Skeletal muscle satellite cell (primary cell): ENCODE measurements around the gene SFTPB.
"Not testable (repeated sequence)": the region's sequence is repeated elsewhere in the genome, so short reads cannot be mapped to it uniquely, and the experiment has no call there.

ENCODE experiments used
- H3K27me3 ChIP-seq: 2 replicates; pipeline ENCODE4 v1.7.0; 2013; ENCODE audit warnings: low read length; ENCODE audit not compliant: control insufficient read depth, insufficient read depth
- H3K36me3 ChIP-seq: 2 replicates; pipeline ENCODE4 v1.7.0; 2013; ENCODE audit warnings: mild to moderate bottlenecking, control low read depth, low read length; ENCODE audit not compliant: insufficient read depth
- H3K4me1 ChIP-seq: 2 replicates; pipeline ENCODE4 v1.7.0; 2013; ENCODE audit warnings: low read length; ENCODE audit not compliant: control insufficient read depth, insufficient read depth
- H3K4me2 ChIP-seq: 2 replicates; pipeline ENCODE4 v1.7.0; 2013; ENCODE audit warnings: mild to moderate bottlenecking, low read length
- H3K4me3 ChIP-seq: 2 replicates; pipeline ENCODE4 v1.7.0; 2013; ENCODE audit warnings: low read length
- H3K9ac ChIP-seq: 2 replicates; pipeline ENCODE4 v1.7.0; 2013; ENCODE audit warnings: mild to moderate bottlenecking, low read depth, low read length, moderate library complexity
- H3K9me3 ChIP-seq: replicated peaks from 2 replicates; pipeline ENCODE4 v1.7.0; 2013; ENCODE audit warnings: mild to moderate bottlenecking, control low read depth, low read length

SFTPB gene

GRCh38 chr2:85623991-85624390 lies 44.0 kb downstream of the SFTPB start:
- H3K4me2 ChIP-seq, result no peak overlapping the region
- no peak overlapping the region for H3K4me3 ChIP-seq
- H3K9ac ChIP-seq, result no peak overlapping the region
- H3K36me3 ChIP-seq, result peaks cover 68% of the 10 kb centered on the region
- H3K9me3 ChIP-seq, result no peaks in the 10 kb centered on the region
- peaks cover 6% of the 10 kb centered on the region for H3K4me1 ChIP-seq
- H3K27me3 ChIP-seq, result no peaks in the 10 kb centered on the region

GRCh38 chr2:85621338-85621737 lies 46.7 kb downstream of the SFTPB start:
- Histone ChIP-seq H3K36me3 (peaks cover 50% of the 10 kb centered on the region), H3K27me3 (no peaks in the 10 kb centered on the region), H3K4me1 (peaks cover 18% of the 10 kb centered on the region), H3K4me3 (no peak overlapping the region), H3K9me3 (no peaks in the 10 kb centered on the region), H3K9ac (no peak overlapping the region), H3K4me2 (no peak overlapping the region)

GRCh38 chr2:85619617-85620016 lies 48.4 kb downstream of the SFTPB start:
- no peaks in the 10 kb centered on the region for H3K27me3 ChIP-seq
- H3K4me2 ChIP-seq, result no peak overlapping the region
- H3K9me3 ChIP-seq, result no peaks in the 10 kb centered on the region
- no peak overlapping the region for H3K4me3 ChIP-seq
- H3K4me1 ChIP-seq, result peaks cover 18% of the 10 kb centered on the region
- no peak overlapping the region for H3K9ac ChIP-seq
- peaks cover 38% of the 10 kb centered on the region for H3K36me3 ChIP-seq

GRCh38 chr2:85617723-85618122 lies 50.3 kb downstream of the SFTPB start:
- H3K27me3 ChIP-seq, H3K9me3 ChIP-seq: not testable (repeated sequence)
- peak overlapping the region; percentile 84 for H3K4me2 ChIP-seq
- H3K4me3 ChIP-seq, result peak overlapping the region; percentile 93
- H3K9ac ChIP-seq, result peak overlapping the region; percentile 98
- peaks cover 20% of the 10 kb centered on the region for H3K36me3 ChIP-seq
- H3K4me1 ChIP-seq, result peaks cover 18% of the 10 kb centered on the region

- no peak overlapping the region for H3K4me2 ChIP-seq
- no peaks in the 10 kb centered on the region for H3K9me3 ChIP-seq
- no peak overlapping the region for H3K9ac ChIP-seq
- peaks cover 24% of the 10 kb centered on the region for H3K4me1 ChIP-seq
- H3K4me3 ChIP-seq, result no peak overlapping the region
- peaks cover 7% of the 10 kb centered on the region for H3K36me3 ChIP-seq
- no peaks in the 10 kb centered on the region for H3K27me3 ChIP-seq
Measured at GRCh38 chr2:85615413-85615728, 52.6 kb downstream of the SFTPB start.

- H3K9ac ChIP-seq, H3K27me3 ChIP-seq, H3K4me3 ChIP-seq, H3K9me3 ChIP-seq, H3K4me2 ChIP-seq, H3K36me3 ChIP-seq: not testable (repeated sequence)
- peaks cover 28% of the 10 kb centered on the region for H3K4me1 ChIP-seq
Measured at GRCh38 chr2:85614757-85615156, 53.2 kb downstream of the SFTPB start.

- Histone ChIP-seq H3K9me3 (no peaks in the 10 kb centered on the region), H3K4me2 (no peak overlapping the region), H3K9ac (no peak overlapping the region), H3K27me3 (no peaks in the 10 kb centered on the region), H3K4me1 (peaks cover 22% of the 10 kb centered on the region), H3K36me3 (peaks cover 8% of the 10 kb centered on the region), H3K4me3 (no peak overlapping the region)
Measured at GRCh38 chr2:85613717-85614515, 54.1 kb downstream of the SFTPB start.

GRCh38 chr2:85611705-85612587 lies 56.1 kb downstream of the SFTPB start, which contains the start of gene C2orf68:
Gene C2orf68, minus strand, starts transcription at chr2:85612066. Its CDS starts 82 bp downstream, at chr2:85611984.
- H3K27me3 ChIP-seq, result no peaks in the 10 kb centered on the region
- peak within 1 kb of the TSS; percentile 85 for H3K9ac ChIP-seq
- peak within 1 kb of the TSS; percentile 88 for H3K4me2 ChIP-seq
- H3K4me3 ChIP-seq, result peak within 1 kb of the TSS; percentile 87
- no peaks in the 10 kb centered on the region for H3K9me3 ChIP-seq
- H3K4me1 ChIP-seq, result peaks cover 12% of the 10 kb centered on the region
- peaks cover 18% of the 10 kb centered on the region for H3K36me3 ChIP-seq

GRCh38 chr2:85611217-85611704 lies 56.7 kb downstream of the SFTPB start:
- H3K36me3 ChIP-seq, result peaks cover 19% of the 10 kb centered on the region
- peak overlapping the region; percentile 87 for H3K4me3 ChIP-seq
- H3K27me3 ChIP-seq, result no peaks in the 10 kb centered on the region
- no peaks in the 10 kb centered on the region for H3K9me3 ChIP-seq
- H3K9ac ChIP-seq, result peak overlapping the region; percentile 85
- peak overlapping the region; percentile 88 for H3K4me2 ChIP-seq
- peaks cover 13% of the 10 kb centered on the region for H3K4me1 ChIP-seq
